GM10847 (cell line): ENCODE results near the gene CEACAM16.

Source experiments
- POLR2A ChIP-seq: IDR thresholded peaks from 2 replicates; pipeline ENCODE4 v1.6.1; 2011; ENCODE audit not compliant: insufficient read length; ENCODE audit errors: extremely low read depth

The CEACAM16 gene

DNA sequence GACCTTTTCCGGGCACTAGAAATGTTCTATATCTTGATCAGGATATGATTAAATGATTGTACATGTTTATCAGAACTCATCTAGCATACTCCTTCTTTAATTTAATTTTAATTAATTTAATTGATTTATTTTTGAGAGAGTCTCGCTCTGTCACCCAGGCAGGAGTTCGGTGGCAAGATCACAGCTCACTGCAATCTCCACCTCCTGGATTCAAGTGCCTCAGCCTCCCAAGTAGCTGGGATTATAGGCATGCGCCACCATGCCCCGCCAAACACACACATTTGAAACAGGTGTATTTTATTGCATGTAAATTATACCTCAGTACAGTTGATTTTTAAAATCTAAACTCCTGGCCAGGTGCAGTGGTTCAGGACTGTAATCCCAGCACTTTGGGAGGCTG is 32.1 kb downstream of the CEACAM16 start:
- TF ChIP-seq POLR2A: no peak

DNA sequence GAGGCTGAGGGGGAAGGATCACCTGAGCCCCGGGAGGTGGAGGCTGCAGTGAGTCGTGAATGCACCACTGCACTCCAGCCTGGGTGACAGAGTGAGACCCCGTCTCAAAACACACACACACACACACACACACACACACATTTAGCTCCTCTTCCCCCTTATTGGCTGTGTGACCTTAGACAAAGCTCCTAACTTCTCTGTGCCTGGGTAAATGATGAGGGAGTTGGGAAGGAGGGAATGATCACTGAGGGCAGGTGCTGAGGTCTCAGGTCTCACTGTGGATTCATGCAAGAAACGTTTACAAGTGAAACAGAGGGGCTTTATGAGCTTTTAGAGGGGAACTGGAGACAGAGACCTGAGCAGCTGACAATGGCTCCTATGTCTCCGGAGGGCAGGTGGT is 32.7 kb downstream of the CEACAM16 start:
- TF ChIP-seq POLR2A: no peak

DNA sequence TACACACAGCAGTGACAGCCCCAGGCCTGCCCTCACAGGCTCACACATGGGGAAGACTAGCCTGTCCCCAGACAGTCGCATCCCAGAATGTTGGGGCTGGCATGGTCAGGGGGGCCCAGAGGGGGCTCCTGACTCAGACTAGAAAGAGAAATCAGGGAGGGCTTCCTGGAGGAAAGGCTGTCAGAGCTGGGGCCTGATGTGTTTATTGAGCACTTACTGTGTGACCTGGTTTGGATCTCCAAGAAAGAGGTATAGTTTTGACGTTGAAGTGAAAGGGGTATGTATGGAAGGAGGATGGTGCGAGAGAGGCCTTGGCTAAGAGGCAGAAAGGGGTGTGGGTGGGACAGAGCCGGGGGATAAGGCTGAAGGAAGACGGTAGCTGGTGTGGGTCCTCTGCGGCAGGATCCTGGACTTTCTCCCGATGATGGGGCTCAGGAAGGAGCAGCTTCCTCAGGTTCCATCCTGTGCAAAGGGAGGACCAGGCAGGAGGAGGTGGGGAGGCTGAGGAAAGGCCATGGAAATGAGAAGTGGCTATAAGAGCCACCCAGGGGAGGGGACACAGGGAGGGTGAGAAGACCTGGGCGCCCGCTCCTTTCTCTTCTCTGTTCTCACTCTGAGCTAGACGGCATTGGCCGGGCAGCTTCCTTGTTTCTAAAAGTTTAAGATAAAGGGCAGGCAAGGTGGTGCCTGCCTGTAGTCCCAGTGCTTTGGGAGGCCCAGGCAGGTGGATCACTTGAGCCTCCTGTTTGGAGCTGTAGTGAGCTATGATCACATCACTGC is 33.5 kb downstream of the CEACAM16 start:
- no peak for TF ChIP-seq POLR2A

DNA sequence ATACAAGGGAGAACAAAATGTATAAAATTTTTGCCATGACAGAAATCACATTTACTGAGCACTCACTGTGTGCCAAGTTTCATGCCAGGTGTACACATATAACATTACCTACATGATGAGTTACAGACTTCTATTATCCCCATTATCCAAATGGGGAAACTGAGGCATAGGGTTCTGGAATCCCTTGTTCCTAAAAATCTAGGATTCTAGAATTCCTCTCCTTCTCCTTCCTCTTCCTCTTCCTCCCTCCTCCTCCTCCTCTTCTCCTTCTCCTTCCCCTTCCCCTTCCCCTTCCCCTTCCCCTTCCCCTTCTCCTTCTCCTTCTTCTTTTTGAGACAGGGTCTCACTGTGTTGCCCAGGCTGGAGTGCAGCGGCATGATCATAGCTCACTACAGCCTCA is 35.4 kb downstream of the CEACAM16 start:
- TF ChIP-seq POLR2A: no peak

DNA sequence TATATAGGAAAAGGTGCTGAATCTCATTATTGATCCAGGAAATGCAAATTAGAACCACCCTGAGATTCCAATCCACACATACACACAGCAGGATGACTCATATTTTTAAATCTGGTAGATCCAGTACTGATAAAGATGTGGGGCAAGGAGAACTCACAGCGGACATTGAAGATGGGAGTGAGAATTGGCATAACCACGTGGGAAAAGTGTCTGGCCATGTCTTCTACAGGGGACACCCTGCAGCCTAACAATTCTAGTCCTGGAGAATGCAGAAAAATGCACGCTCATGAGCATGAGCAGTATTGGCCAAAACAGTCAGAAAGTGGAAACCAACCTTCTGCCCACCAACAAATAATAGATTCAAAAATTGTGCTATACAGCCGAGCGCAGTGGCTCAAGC is 36.1 kb downstream of the CEACAM16 start:
- no peak for TF ChIP-seq POLR2A

DNA sequence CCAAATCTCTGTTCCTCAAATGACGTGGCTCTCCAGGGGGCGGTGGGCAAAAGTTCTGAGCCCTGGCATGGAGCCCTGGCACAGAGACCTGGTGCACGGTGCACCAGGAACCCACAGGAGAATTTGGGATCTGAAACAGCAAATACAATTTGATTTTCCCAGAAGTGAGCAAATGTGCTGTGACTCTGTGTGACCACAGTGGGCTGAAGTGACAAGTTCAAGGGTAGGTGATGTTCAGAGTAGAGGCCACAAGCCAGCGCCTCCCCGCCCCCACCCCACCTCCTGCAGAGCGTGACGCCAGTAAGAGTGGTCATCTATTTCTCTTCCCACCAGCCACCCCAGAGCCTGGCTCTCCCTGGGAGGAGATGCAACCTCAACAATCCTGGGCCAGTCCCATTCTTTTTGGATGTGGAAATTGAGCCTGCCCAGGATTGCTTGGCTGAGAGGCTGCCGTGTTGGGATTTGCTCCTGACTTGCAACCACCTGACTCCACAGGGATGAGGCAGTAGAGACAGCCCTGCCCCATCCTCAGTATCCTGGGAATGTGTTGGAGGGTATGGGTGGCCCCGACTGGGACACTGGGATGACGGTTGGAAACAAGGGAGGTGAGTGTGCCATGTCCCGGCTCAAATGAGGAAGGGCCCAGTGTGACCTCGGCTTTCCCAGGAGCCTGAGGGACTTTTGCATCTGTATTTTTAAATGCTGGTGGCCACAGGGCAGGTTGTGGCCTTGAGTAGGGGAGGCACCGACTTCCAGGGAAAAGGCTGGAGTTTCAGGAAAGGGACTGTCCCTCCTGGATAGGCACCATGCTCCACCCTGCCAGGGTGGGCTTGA is 38.5 kb downstream of the CEACAM16 start:
- TF ChIP-seq POLR2A: no peak

DNA sequence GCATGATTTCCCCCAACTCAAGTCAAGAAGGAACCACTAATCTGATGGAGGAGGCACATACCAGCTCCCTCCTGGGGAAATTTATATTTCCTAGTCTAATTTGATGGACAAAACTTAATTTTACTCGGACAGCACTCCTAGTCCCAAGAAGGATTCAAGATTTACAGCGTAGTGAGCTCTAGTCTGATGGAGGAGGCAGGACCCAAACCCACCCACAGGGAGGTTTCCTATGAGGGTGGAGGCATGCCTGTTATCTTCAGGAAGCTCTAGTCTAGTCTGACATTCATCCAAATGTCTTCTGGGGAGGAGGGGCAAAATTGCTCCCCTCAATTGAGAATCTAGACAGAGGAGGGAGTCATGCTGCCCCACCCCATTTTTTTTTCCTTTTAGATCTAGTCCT is 39.2 kb downstream of the CEACAM16 start:
- TF ChIP-seq POLR2A: no peak

DNA sequence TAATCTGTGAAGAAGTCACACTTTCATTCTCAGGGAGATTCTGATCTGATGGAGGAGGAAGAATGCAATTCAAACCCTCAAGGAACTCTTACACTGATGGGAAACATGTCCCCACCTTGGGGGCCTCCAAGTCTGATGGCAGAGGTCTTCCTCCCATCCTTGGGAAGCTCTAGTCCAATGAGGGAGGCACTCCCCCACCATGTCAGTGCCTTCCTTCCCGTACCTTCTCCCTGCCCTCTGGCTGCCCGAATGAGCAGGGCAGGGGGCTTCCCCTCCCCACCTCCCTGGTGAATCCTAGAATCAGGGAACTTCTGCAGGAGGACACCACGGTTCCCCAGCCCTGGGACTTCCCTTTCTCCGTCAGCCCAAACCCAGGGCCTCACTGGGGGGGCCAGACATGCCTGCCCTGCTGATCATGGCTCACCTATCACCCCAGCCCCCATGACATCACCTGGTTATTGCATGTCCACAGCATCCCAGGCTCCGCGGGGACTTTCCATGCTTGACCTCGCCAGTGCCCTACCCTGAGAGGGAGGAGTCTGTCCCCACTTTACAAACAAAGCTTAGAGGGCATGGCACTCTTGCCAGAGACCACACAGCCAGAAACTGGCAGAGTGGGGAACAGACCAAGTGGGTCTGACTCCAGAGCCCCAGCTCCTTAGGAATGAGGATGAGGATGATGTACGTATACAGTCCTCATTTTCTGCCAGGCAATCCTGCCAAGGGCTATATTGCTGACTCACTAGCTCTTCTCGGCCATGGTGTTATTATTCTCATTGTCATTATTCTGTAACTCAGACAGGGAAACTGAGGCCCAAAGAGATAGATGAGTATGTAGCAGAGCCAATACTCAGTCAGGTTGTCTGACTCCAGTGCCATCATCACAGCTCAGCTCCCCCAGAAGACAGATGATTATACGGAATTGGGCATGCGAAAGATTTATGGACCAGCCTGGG is 39.9 kb downstream of the CEACAM16 start:
- no peak for TF ChIP-seq POLR2A

DNA sequence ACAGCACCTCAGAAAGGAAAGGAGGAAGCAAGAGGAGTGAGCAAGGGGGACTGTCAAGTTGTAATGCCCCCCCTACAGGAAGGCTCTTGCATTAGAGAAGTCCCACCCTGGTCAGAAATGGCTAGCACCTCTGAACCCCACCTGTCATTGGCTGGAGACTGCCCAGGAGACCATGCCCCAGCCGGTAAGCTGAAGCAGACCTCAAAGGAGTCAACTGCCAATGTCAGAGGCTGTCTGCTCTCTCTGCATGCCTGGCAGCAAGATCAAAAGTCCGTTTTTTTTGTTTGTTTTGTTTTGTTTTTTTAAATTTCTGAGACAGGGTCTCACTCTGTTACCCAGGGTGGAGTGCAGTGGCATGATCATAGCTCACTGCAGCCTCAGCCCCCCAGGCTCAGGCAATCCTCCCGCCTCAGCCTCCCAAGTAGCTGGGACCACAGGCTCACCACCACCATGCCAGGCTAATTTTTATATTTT is 41.4 kb downstream of the CEACAM16 start:
- TF ChIP-seq POLR2A: no peak

DNA sequence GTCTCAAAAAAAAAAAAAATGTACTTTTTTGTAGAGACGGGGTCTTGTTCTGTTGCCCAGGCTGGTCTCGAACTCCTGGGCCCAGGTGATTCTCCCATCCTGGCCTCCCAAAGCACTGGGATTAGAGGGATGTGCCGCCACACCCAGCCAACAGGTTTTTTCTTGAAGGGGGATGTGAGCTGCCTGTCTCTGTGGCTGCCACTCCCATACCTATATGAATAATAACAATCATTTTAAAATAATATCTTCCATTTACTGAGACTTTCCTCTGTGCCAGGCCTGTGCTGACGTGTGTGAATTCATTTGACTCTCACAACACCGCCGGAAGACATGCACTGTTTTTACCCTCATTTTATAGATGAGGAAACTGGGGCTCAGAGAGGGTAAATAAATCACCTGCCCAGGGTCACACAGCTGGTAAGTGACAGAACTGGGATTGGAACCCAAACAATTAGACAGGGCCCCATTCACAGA is 42.3 kb downstream of the CEACAM16 start:
- no peak for TF ChIP-seq POLR2A

DNA sequence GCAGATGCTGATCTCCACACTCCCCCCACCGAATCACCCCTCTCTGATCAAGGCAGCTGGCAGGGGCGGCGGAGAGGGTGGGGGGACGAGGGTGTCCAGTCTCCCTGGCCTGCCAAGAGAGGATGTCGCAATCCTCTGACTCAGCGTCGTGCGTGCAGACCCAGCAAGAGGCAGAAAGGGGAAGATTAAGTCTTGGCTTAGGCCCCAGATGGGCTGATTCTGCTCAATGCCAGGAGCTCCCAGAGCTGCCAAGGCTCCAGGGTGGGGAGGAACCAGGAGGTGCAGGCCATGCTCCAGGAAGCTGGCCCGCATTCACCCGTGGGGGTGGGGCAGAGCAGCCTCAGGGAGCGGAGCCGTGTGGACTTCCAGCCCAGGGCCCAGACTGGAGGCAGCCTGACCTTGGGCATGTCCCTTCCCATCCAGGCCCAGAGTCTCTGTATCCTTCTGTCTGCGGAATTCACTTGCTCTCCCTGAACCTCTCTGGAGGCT is 42.9 kb downstream of the CEACAM16 start:
- no peak for TF ChIP-seq POLR2A

DNA sequence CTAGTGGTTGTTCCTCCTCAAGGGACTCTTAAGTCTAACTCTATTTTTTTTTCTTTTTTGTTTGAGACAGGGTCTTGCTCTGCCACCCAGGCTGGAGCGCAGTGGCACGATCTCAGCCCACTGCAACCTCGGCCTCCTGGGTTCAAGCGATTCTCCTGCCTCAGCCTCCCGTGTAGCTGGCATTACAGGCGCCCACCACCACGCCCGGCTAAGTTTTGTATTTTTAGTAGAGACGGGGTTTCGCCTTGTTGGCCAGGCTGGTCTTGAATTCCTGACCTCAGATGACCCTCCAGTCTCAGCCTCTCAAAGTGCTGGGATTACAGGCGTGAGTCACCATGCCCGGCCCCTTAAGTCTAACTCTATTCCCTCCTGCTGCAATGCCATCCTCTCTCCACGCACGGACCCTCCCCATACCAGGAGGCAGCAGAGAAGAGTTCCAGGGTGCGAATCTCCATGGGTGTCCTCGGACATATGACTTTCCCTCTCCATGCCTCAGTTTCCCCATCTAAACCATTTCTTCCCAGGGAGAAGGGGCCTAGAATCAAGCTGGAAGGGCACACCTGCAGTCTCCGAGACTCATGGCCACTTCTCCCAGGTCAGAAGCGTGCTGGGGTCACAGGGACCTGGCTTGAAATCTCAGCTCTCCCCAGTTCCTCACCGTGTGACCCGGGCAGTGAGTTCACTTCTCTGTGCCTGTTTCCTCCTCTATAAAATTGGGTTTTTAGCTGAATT is 43.5 kb downstream of the CEACAM16 start:
- no peak for TF ChIP-seq POLR2A

DNA sequence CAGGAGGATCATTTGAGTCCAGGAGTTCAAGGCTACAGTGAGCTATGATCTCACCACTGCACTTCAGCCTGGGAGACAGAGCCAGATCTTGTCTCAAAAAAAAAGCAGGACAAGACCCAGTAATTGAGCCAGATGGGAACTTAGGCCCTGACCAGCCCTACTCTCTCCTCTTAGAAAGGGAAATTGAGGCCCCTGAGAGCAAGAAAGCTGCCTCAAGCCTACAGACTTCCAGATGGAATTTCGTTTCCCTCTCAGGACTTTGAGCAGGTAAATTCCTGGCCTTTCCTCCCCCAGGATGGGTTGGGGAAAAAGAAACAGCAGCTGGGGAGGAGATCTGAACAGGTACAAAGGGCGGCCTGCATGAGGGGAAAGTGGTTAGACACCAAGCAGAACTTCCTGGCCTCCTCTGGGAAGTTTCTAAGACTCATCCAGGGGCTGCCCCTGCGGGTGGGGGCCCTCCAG is 46.0 kb downstream of the CEACAM16 start:
- TF ChIP-seq POLR2A: no peak

DNA sequence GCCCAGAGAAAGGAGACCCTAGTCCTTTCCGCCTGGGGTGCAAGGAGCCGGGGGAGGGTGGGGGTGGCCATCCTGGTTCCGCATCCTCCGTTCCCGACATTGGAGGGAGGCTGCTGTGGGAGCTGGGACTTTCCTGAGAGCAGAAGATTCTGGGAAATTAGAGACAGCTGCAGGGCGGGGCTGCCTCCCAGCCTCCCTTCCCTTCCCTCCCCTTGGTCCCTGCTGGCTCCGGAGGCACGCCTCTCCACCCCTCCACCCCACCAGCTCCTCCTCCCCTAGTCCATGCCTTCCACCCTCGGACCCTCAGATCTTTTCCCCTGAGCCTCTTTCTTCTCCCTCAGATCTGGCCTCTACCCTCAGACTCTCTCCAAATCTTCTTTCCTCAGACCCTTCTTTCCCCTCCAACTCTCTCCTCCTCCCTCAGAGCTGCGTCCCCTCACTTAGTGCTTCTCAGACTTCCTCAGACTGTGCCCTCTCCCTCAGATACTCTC is 46.4 kb downstream of the CEACAM16 start:
- no peak for TF ChIP-seq POLR2A

DNA sequence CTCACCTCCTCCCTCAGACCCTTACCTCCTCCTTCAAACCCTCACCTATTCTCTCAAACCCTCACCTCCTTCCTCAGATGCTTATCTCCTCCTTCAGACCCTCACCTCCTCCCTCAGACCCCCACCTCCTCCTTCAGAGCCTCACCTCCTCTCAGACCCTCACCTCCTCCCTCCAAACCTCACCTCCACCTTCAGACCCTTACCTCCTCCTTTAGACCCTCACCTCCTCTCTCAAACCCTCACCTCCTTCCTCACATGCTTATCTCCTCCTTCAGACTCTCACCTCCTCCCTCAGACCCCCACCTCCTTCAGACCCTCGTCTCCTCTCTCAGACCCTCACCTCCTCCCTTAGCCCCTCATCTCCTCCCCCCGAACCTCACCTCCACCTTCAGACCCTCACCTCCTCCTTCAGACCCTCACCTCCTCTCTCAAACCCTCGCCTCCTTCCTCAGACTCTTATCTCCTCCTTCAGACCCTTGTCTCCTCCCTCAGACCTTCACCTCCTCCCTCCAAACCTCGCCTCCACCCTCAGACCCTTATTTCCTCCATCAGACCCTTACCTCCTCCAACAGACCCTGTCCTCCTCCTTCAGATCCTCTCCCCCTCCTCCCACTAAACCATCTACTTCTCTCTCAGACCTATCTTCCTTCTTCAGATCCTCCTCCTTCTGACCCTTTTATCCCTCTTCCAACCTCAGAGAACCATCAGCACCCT is 47.1 kb downstream of the CEACAM16 start:
- TF ChIP-seq POLR2A: no peak
